ENCODE data around the gene EIF2S1. TPM values are rescaled to one million over a fixed set of nuclear protein-coding genes. Genes with fewer than 3 reads are reported as not detected.
"Not testable (repeated sequence)": the region's sequence is repeated elsewhere in the genome, so short reads cannot be mapped to it uniquely, and the experiment has no call there.

The EIF2S1 gene
- total RNA-seq, 1 donor from 2014 or later: 75.9 TPM

DNA sequence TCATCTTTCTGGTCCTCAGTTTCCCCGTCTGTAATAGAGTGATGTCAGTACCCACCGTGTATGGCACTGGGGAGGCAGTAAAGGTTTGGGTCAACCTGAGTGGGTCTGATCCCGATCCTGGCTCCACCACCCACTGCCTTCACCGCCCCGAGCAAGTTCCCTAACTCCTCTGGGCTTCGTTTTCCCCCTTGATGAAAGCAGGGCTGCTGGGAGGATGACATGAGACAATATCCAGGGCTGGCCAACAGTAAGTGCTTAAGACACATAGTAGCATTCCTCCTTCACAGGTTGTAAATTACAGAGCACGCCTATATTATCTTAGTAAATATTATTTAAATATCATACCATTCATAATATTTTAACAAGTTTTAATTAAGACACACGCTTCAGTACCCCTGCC is 51.2 kb downstream of the EIF2S1 start:
- DNase-seq (ENCODE audit: low spot score): no peak

DNA sequence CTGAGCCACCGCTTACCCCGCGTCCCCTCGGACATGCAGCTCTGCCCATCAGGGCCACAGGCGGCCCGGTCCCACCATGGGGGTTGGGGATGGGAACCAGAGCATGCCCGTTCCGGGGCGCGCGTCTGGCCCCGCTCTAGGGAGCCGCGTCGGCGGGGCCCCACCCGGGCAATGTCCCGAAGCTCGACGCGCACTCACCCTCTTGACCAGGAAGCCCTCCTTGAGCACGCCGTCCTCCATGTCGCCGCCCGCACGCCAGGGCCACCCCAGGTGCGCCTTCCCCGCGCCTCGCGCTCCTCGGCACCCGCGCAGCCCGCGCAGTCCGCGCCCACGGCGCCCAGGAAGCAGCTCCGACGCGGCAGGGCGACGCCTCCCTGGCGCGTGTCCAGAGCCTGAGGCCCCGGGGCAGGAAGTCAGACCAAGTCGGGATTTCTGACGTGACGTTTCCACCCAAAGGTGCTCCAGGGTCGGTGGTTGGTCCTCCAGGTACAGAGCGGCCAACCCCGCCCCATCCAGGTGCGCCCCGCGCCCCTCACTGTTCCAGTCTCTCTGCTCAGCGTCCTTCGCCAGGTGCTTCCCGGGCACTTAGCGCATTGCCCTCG is 51.8 kb downstream of the EIF2S1 start, which contains the start of gene PLEK2:
PLEK2 (minus strand) TSS at position 346 of the 602 bp plus-strand sequence; CDS start at position 240, 106 bp downstream.
- DNase-seq (ENCODE audit: low spot score): peak; percentile 78

DNA sequence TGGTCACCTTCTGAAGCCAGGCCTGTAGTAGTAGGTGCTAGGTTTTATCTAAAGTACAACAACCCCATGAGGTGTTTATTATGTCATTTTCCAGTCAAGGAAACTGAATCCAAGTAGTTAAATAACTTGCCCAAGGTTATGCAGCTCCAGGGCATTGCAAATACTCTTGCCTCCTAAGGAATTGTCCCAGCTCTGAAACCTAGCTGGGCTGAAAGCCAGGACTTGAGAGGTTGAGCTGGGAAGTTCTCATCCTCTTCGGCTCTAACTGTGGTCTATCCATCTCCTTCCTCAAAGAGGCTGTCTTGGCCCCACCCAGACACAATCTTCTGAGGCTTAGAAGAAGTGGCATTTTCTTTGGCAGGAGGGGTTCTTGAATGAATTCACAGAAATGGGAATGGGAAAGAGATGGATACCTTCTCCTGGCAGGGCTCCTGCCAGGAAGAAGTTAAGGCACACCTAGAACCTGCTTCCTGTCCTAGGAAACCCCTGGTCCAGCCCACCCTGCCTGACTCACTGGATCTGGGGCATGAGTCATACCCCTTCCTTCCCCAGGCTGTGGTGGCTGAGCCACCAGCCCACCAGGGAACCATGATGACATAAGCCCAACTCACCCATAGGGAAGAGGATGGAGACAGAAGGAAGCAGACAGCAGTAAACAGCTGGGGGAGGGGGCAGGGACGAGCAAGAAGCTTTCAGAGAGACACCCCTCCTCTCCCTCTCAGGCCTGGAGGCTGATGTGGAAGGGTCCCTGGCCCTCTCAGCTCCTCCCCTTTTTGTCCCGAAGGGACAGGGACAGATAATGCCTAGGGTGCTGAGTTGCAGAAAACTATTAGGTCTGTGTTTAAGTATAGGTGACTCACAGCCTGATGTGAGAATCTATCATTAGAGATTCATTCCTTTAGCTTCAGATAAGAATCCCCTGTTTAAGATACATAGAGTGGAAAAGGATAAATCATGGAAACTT is 54.0 kb downstream of the EIF2S1 start:
- DNase-seq (ENCODE audit: low spot score): no peak

GRCh38 chr14:67415610-67416009 is 55.5 kb downstream of the EIF2S1 start:
- DNase-seq (ENCODE audit: low spot score): not testable (repeated sequence)

- no peak for DNase-seq (ENCODE audit: low spot score)
Measured at GRCh38 chr14:67416085-67416484, 56.0 kb downstream of the EIF2S1 start.

DNA sequence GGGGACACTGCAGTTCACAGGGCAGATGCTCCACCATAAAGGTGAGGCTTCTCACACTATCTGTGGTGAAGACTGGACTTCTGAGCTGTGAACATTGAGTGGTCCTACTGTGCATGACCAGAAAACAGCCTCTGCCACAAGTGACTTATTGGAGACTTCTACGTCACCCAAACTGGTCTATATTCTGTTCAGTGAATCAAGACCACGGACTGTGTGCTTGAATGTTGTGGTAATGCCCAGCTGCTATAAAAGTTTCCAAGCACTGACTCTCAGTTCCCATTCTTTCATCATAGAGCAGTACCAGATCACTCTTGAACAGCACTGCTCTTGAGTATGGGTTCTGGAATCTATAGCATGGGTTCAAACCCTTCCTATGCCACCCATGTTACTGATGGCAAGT is 56.7 kb downstream of the EIF2S1 start:
- DNase-seq (ENCODE audit: low spot score): no peak

DNA sequence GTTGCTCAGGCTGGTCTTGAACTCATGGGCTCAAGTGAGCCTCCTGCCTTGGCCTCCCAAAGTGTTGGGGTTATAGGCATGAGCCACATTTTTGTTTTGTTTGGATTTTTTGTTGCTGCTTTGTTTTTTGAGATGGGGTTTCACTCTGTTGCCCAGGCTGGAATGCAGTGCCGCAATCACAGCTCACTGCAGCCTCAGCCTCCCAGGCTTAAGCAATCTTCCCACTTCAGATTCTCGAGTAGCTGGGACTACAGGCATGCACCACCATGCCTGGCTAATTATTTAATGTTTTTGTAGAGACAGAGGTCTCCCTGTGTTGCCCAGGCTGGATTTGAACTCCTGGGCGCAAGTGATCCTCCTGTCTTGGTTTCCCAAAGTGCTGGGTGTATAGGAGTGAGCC is 57.5 kb downstream of the EIF2S1 start:
- DNase-seq (ENCODE audit: low spot score): no peak

- no peak for DNase-seq (ENCODE audit: low spot score)
Measured at GRCh38 chr14:67418401-67419191, 58.5 kb downstream of the EIF2S1 start.

DNA sequence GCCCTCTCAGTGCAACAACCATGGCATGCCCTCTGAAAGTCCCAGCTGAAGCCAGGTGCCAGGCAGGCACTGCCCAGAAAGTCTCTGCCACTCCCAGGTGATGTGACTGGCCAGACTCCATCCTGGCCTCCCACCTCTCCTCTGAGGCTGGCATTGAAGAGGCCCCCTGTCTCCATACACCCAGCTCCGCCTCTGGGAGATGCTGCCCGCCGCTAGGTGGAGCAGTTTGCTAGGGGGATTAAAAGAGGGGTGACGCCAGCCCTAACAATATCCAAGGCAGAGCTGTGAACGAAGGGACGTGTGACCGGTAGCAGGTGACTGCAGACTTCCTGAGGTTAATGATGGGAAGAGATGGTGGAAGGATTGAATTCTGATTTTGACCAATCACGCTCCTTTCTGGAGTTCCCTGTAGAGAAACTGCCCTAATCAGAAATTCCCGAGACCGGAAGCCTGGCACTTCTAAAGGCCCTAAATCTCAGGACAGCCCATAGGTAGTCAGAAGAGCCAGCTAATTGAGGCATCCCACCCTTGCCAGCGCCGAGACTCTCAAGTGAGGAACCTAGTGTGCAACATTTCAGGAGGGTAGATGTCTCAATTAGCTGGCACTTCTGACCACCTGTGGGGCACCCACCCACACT is 60.1 kb downstream of the EIF2S1 start:
- DNase-seq (ENCODE audit: low spot score): no peak

DNA sequence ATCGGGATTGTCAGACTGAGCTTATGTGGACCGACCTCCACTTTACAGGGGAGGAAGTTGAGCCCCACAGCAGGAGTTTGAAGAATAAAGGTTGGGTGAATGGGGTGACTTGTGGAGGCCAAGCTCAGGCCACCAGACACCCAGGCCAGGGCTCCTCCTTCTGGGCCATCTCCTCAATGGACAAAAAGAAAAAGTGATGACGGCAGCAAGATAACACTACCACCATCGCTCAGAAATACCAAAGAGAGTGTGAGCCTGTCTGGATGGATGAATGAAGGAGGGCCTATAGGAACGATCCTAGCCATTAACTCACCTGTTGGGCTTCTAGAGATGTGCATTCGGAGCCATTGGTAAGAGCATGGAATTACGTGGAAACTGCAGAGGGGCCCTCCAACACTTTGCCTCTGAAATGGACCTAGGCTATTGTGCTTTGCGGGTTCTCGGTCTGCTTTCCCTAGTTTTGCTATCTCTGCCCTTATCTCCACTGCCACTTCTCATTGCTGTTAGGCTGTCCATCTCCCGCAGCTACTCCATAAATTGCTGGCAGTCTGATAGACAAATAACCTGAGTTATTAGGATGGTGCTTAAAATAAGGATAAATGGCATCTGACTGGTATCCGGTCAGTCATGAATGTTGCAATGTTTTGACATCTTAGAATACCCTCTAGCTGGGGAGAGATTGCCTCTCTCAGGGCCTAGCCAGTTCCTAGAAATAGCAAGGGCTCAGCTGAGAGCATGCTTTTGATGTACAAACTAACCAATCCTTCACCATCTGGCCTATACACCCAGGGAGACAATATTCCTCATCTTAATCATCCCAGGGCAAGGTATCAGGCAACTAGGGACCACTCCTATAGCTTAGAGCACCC is 61.5 kb downstream of the EIF2S1 start:
- DNase-seq (ENCODE audit: low spot score): no peak

DNA sequence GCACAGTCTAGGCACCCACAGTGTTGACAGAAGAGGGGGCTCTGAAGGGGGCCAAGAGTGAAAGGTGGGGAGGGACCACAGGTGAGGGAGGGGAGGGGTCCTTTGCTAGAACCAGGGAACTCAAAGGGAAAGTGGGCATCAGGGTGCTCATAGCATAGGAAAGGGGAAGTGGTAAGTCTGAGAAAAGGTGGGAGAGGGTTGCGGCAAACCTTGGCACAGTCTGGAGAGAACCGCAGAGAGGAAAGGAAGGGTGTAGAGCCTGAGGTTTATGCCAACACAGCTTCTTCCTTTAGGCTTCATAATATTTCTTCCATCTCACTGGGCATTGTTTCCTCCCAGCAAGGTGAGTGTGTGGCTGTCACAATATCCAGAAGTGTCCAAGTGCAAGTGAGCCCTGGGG is 63.3 kb downstream of the EIF2S1 start:
- no peak for DNase-seq (ENCODE audit: low spot score)

- no peak for DNase-seq (ENCODE audit: low spot score)
Measured at GRCh38 chr14:67424539-67424938, 64.4 kb downstream of the EIF2S1 start.

DNA sequence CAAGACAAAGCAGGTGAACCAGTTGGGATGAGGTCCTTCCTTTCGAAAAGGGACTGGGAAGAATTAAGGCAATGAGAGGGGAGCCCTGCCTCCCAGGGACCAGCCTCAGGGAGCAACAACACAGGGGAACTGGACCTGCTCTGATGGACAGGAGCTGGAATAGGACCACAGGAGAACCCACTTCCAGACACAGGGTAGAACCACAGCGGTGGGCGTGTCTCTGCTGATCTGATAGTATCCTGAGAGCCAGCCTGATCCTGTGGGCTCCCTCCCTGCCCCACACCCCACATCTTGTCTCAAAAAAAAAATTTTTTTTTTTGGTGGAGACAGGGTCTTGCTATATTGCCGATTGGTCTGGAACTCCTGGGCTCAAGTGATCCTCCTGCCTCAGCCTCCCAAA is 65.5 kb downstream of the EIF2S1 start:
- DNase-seq (ENCODE audit: low spot score): no peak

DNA sequence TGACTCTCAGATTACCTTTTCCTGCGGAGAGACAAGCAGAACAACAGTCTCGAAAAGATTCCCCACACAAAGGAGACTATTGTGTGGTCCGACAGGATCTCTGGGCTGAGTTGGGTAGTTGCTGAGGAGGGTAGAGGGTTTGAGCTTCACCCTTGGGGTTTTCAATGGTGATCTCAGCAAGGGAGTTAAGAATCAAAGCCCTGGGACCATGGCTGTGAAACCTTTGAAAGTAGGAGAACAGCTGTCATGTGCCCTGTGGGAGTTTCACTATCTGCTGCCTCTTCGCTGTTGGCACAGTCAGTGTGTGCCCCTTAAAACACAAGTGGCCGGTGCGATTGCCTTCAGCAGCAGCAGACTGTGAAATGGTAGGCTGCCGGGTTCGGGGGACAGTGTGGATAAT is 66.0 kb downstream of the EIF2S1 start:
- no peak for DNase-seq (ENCODE audit: low spot score)

DNA sequence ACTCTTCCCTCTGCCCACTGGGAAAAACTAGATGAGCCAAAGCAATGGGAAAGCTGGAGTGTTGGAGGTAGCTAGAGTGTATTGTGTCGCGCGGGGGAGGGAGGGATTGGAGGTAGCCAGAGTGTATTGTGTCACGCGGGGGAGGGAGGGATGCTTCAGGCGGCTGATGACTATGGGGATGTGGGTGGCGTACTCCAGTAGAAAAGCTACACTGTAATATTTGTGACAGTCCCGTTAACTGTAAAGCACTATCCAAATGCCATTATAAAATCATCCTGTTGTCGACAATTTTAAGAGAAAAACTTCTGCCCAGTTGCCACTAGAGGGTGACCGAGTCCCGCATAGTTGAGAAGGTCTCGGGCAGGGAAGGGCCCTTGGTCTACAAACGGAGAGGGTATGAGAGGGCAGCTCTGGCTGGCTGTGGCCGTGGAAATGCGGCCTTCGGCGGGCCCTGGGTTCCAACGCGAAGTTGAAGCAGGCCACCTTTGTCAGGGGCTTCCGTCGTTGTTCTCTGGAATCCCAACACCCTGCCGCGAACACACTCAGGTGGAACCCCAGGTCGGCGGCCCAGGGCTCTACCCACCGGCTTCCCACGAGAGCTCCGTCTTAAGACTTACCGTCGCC is 67.0 kb downstream of the EIF2S1 start:
- DNase-seq (ENCODE audit: low spot score): peak; percentile 87

- no peak for DNase-seq (ENCODE audit: low spot score)
Measured at GRCh38 chr14:67428501-67429031, 68.4 kb downstream of the EIF2S1 start.

DNA sequence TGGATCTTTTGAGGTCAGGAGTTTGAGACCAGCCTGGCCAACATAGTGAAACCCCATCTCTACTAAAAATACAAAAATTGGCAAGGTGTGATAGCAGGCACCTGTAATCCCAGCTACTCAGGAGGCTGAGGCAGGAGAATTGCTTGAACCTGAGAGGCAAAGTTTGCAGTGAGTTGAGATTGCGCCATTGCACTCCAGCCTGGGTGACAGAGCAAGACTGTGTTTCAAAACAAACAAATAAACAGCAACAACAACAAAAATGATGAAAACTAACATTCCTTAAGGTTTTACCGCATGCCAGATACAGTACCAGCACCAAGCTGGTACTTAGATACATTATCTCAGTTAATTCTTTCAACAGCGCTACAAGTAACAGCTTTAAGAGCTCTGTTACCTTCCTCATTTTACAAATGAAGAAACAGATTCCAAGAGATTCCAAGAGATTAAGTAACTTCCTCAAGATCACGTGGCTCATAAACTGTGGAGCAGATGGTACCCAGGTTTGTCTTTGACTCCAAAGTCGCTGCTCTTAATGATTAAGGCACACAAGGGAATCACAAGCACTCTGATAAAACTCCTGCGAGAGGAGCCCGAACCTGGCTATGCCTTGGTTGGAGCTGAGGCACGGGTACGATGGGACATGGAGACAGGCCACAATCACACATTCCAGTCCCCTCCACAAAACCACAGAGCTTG is 69.5 kb downstream of the EIF2S1 start:
- no peak for DNase-seq (ENCODE audit: low spot score)

- DNase-seq (ENCODE audit: low spot score): no peak
Measured at GRCh38 chr14:67432050-67432564, 72.0 kb downstream of the EIF2S1 start.

DNA sequence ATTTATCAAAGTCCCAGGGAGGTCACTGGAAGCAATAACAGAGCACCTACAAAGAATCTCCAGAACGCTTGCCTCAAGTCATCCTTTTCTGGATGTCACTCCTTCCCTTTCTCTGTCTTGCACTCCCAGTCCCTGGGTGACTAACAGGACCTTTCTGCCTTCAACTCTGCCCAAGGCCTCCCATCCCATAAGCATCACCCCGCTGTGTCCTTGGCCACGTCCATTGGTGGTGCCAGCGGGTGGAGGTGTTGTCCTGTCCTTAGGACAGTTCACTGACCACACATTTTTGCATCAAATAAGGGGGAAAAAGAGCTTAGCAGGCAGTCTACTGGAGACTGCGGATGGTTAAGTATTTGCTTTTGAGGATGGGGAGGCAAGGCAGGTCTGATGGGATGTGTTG is 75.5 kb downstream of the EIF2S1 start:
- no peak for DNase-seq (ENCODE audit: low spot score)
